Right ventricle myocardium inferior (tissue), 1 donor: ENCODE data around the gene SLC1A4. TPM values are rescaled to one million over a fixed set of nuclear protein-coding genes. Genes with fewer than 3 reads are reported as not detected.
"Not testable (repeated sequence)": the region's sequence is repeated elsewhere in the genome, so short reads cannot be mapped to it uniquely, and the experiment has no call there.

Experiments
- ATAC-seq: fragments of 200-7000 bp; cut with Tn5 transposase; one replicate; pipeline ENCODE4 v1.9.1; 2020; ENCODE audit warnings: mild to moderate bottlenecking, moderate library complexity
- DNase-seq: peaks from one replicate; pipeline ENCODE4 v3.0.0; 2021; ENCODE audit errors: missing footprints
- intact Hi-C: fragments of 100-400 bp; cut with DNase I; formaldehyde crosslinking; loops from one replicate; pipeline ENCODE4 v1.11.0; 2022
- total RNA-seq: library from RNA; stranded (reverse); fragmentation: NEBNext Ultra II Directional; extraction: Animal tissue kit (Norgen Biotek cat#: 25700); gene quantifications from one replicate; pipeline ENCODE4 v1.2.1, GENCODE V29; 2021
- donor health status: DM: no; HTN: yes; CAD: no; lungs with severe emphysema.

The SLC1A4 gene
- total RNA-seq, 1 donor from 2014 or later = 6.5 TPM

GRCh38 chr2:65019010-65019409 lies 29.8 kb downstream of the SLC1A4 start:
- no peak for ATAC-seq
- DNase-seq = no peak
- intact Hi-C loops = no loop called here

GRCh38 chr2:65019675-65020195 lies 30.5 kb downstream of the SLC1A4 start:
- intact Hi-C loops = no loop called here
- DNase-seq (no peak), ATAC-seq (no peak)

GRCh38 chr2:65020251-65020650 lies 31.1 kb downstream of the SLC1A4 start:
- ATAC-seq, DNase-seq, intact Hi-C loops: not testable (repeated sequence)

- no peak for ATAC-seq
- intact Hi-C loops = no loop called here
- no peak for DNase-seq
These were observed 31.8 kb downstream of the SLC1A4 start for GRCh38 chr2:65020943-65021528.

- intact Hi-C loops = no loop called here
- no peak for ATAC-seq
- DNase-seq = no peak
These were observed 32.5 kb downstream of the SLC1A4 start for GRCh38 chr2:65021709-65022108.

GRCh38 chr2:65022189-65022588 lies 33.0 kb downstream of the SLC1A4 start:
- ATAC-seq (no peak), DNase-seq (no peak)
- intact Hi-C loops = no loop called here

- DNase-seq = no peak
- no peak for ATAC-seq
- intact Hi-C loops = no loop called here
These were observed 34.5 kb downstream of the SLC1A4 start for GRCh38 chr2:65023742-65024141.

- no peak for DNase-seq
- intact Hi-C loops = no loop called here
- no peak for ATAC-seq
These were observed 35.1 kb downstream of the SLC1A4 start for GRCh38 chr2:65024149-65024829.

GRCh38 chr2:65025453-65026123 lies 36.4 kb downstream of the SLC1A4 start:
- no peak for DNase-seq
- intact Hi-C loops = no loop called here
- ATAC-seq = no peak

GRCh38 chr2:65026154-65026553 lies 37.0 kb downstream of the SLC1A4 start:
- ATAC-seq = no peak

GRCh38 chr2:65026704-65027464 lies 37.7 kb downstream of the SLC1A4 start:
- ATAC-seq (no peak), DNase-seq (no peak)
- intact Hi-C loops = no loop called here

More at GRCh38 chr2:65026154-65026553, 37.0 kb downstream of the SLC1A4 start:
- intact Hi-C loops = no loop called here
- DNase-seq = no peak

GRCh38 chr2:65027616-65028244 lies 38.5 kb downstream of the SLC1A4 start:
- no peak for DNase-seq
- ATAC-seq = no peak
- intact Hi-C loops = no loop called here

GRCh38 chr2:65030476-65031332 lies 41.5 kb downstream of the SLC1A4 start:
- ATAC-seq = no peak
- intact Hi-C loops = no loop called here

GRCh38 chr2:65031341-65032018 lies 42.3 kb downstream of the SLC1A4 start:
- no peak for ATAC-seq

More at GRCh38 chr2:65030476-65031332, 41.5 kb downstream of the SLC1A4 start:
- no peak for DNase-seq

GRCh38 chr2:65032019-65032975 lies 43.1 kb downstream of the SLC1A4 start:
- peak; percentile 16 for ATAC-seq
- intact Hi-C loops = no loop called here

More at GRCh38 chr2:65031341-65032018, 42.3 kb downstream of the SLC1A4 start:
- intact Hi-C loops = no loop called here
- no peak for DNase-seq

GRCh38 chr2:65033178-65033577 lies 44.0 kb downstream of the SLC1A4 start:
- DNase-seq (no peak), ATAC-seq (no peak)
- intact Hi-C loops = no loop called here

More at GRCh38 chr2:65032019-65032975, 43.1 kb downstream of the SLC1A4 start:
- DNase-seq = no peak
